ENCODE data around the gene RING1.

Gene RING1

GRCh38 chr6:33181141-33181540 lies 27.2 kb upstream of the RING1 start:
- no peaks in the 10 kb centered on the region for H3K9me3 ChIP-seq (replicated peaks; ENCODE audit: insufficient read depth, low read length)
- no peaks in the 10 kb centered on the region for H4K20me1 ChIP-seq (ENCODE audit: insufficient read depth, low read length)
- H3K9me2 ChIP-seq (replicated peaks; ENCODE audit: insufficient read depth, low read length): no peaks in the 10 kb centered on the region
- no peak overlapping the region for H2AFZ ChIP-seq (ENCODE audit: low read length)
- no peak overlapping the region for H3K4me2 ChIP-seq (ENCODE audit: low read depth, low read length)
- H3K9ac ChIP-seq (ENCODE audit: low read length): no peak overlapping the region
- H3F3A ChIP-seq (ENCODE audit: insufficient read depth, low read length): no peaks in the 10 kb centered on the region
- H3K79me2 ChIP-seq (ENCODE audit: low read length): no peaks in the 10 kb centered on the region
- H3K4me3 ChIP-seq (ENCODE audit: low read length): no peak overlapping the region
- H3K4me1 ChIP-seq (ENCODE audit: low read length): peaks cover 9% of the 10 kb centered on the region
- H3K27me3 ChIP-seq (replicated peaks; ENCODE audit: insufficient read depth, low read length): peaks cover 15% of the 10 kb centered on the region; the same call in 1 of the 2 replicates
- DNase-seq: no peak
- H3K27ac ChIP-seq (ENCODE audit: low read length): no peak overlapping the region
- no peaks in the 10 kb centered on the region for H3K36me3 ChIP-seq (replicated peaks; ENCODE audit: insufficient read depth, low read length)
- TF ChIP-seq EZH2phosphoT487 (IDR thresholded peaks at IDR 0.05; ENCODE audit: low read length): no peak
- TF ChIP-seq CTCF (IDR thresholded peaks at IDR 0.05; ENCODE audit: low read length): no peak
- TF ChIP-seq EZH2 (optimal IDR thresholded peaks at IDR 0.05; ENCODE audit: low read depth, low read length): no peak

- no peaks in the 10 kb centered on the region for H4K20me1 ChIP-seq (ENCODE audit: insufficient read depth, low read length)
- H3K27me3 ChIP-seq (replicated peaks; ENCODE audit: insufficient read depth, low read length): no peaks in the 10 kb centered on the region
- DNase-seq: no peak
- no peak for TF ChIP-seq EZH2 (optimal IDR thresholded peaks at IDR 0.05; ENCODE audit: low read depth, low read length)
- no peak for TF ChIP-seq EZH2phosphoT487 (IDR thresholded peaks at IDR 0.05; ENCODE audit: low read length)
- TF ChIP-seq CTCF (IDR thresholded peaks at IDR 0.05; ENCODE audit: low read length): no peak
- H3K79me2 ChIP-seq (ENCODE audit: low read length): no peaks in the 10 kb centered on the region
- H3K9me2 ChIP-seq (replicated peaks; ENCODE audit: insufficient read depth, low read length): no peaks in the 10 kb centered on the region
- H3F3A ChIP-seq (ENCODE audit: insufficient read depth, low read length): no peaks in the 10 kb centered on the region
- no peak overlapping the region for H3K4me3 ChIP-seq (ENCODE audit: low read length)
- no peaks in the 10 kb centered on the region for H3K9me3 ChIP-seq (replicated peaks; ENCODE audit: insufficient read depth, low read length)
- H3K36me3 ChIP-seq (replicated peaks; ENCODE audit: insufficient read depth, low read length): no peaks in the 10 kb centered on the region
- no peak overlapping the region for H3K9ac ChIP-seq (ENCODE audit: low read length)
- H3K4me1 ChIP-seq (ENCODE audit: low read length): peaks cover 9% of the 10 kb centered on the region
- no peak overlapping the region for H3K27ac ChIP-seq (ENCODE audit: low read length)
- H2AFZ ChIP-seq (ENCODE audit: low read length): peak overlapping the region; percentile 74
- no peak overlapping the region for H3K4me2 ChIP-seq (ENCODE audit: low read depth, low read length)
Observed at GRCh38 chr6:33183071-33183683, 25.1 kb upstream of the RING1 start.

GRCh38 chr6:33185190-33185589 lies 23.1 kb upstream of the RING1 start:
- Histone ChIP-seq H3K9me2 (replicated peaks; ENCODE audit: insufficient read depth, low read length) (no peaks in the 10 kb centered on the region), H2AFZ (ENCODE audit: low read length) (no peak overlapping the region), H4K20me1 (ENCODE audit: insufficient read depth, low read length) (no peaks in the 10 kb centered on the region), H3K4me2 (ENCODE audit: low read depth, low read length) (no peak overlapping the region), H3K9ac (ENCODE audit: low read length) (no peak overlapping the region), H3K36me3 (replicated peaks; ENCODE audit: insufficient read depth, low read length) (no peaks in the 10 kb centered on the region), H3K9me3 (replicated peaks; ENCODE audit: insufficient read depth, low read length) (no peaks in the 10 kb centered on the region), H3K27ac (ENCODE audit: low read length) (no peak overlapping the region), H3K4me1 (ENCODE audit: low read length) (peaks cover 9% of the 10 kb centered on the region), H3K4me3 (ENCODE audit: low read length) (no peak overlapping the region), H3F3A (ENCODE audit: insufficient read depth, low read length) (no peaks in the 10 kb centered on the region), H3K79me2 (ENCODE audit: low read length) (no peaks in the 10 kb centered on the region), H3K27me3 (replicated peaks; ENCODE audit: insufficient read depth, low read length) (no peaks in the 10 kb centered on the region; the same call in 1 of the 2 replicates)
- TF ChIP-seq EZH2phosphoT487 (IDR thresholded peaks at IDR 0.05; ENCODE audit: low read length): no peak
- no peak for TF ChIP-seq EZH2 (optimal IDR thresholded peaks at IDR 0.05; ENCODE audit: low read depth, low read length)
- TF ChIP-seq CTCF (IDR thresholded peaks at IDR 0.05; ENCODE audit: low read length): no peak
- DNase-seq: no peak
